MM.1S (cell line): ENCODE results near the gene ZNF860.

Experiments used
- DNase-seq: peaks from one replicate; pipeline ENCODE4 v3.0.0-alpha.2; 2015
- H2AFZ ChIP-seq: fragments of 300-600 bp; sonication (generic); 2 replicates; pipeline ENCODE4 v1.6.0; 2016; ENCODE audit warnings: antibody characterized with exemption, low read length
- H3F3A ChIP-seq: fragments of 300-600 bp; sonication (generic); 2 replicates; pipeline ENCODE4 v1.6.1; 2016; ENCODE audit warnings: mild to moderate bottlenecking, antibody characterized with exemption, low read length, moderate library complexity, mixed read lengths; ENCODE audit not compliant: insufficient read depth
- H3K27ac ChIP-seq: fragments of 300-600 bp; sonication (generic); 2 replicates; pipeline ENCODE4 v1.5.1; 2016; ENCODE audit warnings: mild to moderate bottlenecking, low read length
- H3K27me3 ChIP-seq: fragments of 300-600 bp; sonication (generic); replicated peaks from 2 replicates; pipeline ENCODE4 v1.6.0; 2016; ENCODE audit warnings: low read length; ENCODE audit not compliant: insufficient read depth
- H3K36me3 ChIP-seq: fragments of 300-600 bp; sonication (generic); replicated peaks from 2 replicates; pipeline ENCODE4 v1.6.1; 2016; ENCODE audit warnings: mild to moderate bottlenecking, low read length, mixed read lengths; ENCODE audit not compliant: insufficient read depth
- H3K4me1 ChIP-seq: fragments of 300-600 bp; sonication (generic); 2 replicates; pipeline ENCODE4 v1.6.1; 2016; ENCODE audit warnings: low read length, mixed read lengths
- H3K4me2 ChIP-seq: fragments of 300-600 bp; sonication (generic); 2 replicates; pipeline ENCODE4 v1.6.0; 2016; ENCODE audit warnings: low read depth, low read length
- H3K4me3 ChIP-seq: fragments of 300-600 bp; sonication (generic); 2 replicates; pipeline ENCODE4 v1.5.1; 2016; ENCODE audit warnings: low read length, mixed read lengths
- H3K79me2 ChIP-seq: fragments of 300-600 bp; sonication (generic); 2 replicates; pipeline ENCODE4 v1.6.1; 2016; ENCODE audit warnings: mixed run types, low read length, mixed read lengths
- H3K9ac ChIP-seq: fragments of 300-600 bp; sonication (generic); 2 replicates; pipeline ENCODE4 v1.6.1; 2016; ENCODE audit warnings: low read length, mixed read lengths
- H3K9me2 ChIP-seq: fragments of 300-600 bp; sonication (generic); replicated peaks from 2 replicates; pipeline ENCODE4 v1.6.1; 2016; ENCODE audit warnings: mild to moderate bottlenecking, low read length, mixed read lengths; ENCODE audit not compliant: insufficient read depth
- H3K9me3 ChIP-seq: fragments of 300-600 bp; sonication (generic); replicated peaks from 2 replicates; pipeline ENCODE4 v1.6.1; 2016; ENCODE audit warnings: mild to moderate bottlenecking, low read length, mixed read lengths; ENCODE audit not compliant: insufficient read depth
- H4K20me1 ChIP-seq: fragments of 300-600 bp; sonication (generic); 2 replicates; pipeline ENCODE4 v1.6.1; 2016; ENCODE audit warnings: mild to moderate bottlenecking, low read length, moderate library complexity, mixed read lengths; ENCODE audit not compliant: insufficient read depth
- CTCF ChIP-seq: fragments of 300-600 bp; sonication (generic); IDR thresholded peaks from 2 replicates; pipeline ENCODE4 v1.5.1; 2016; ENCODE audit warnings: antibody characterized with exemption, low read length, mixed read lengths
- EZH2 ChIP-seq: fragments of 300-600 bp; sonication (generic); optimal IDR thresholded peaks from 2 replicates; pipeline ENCODE3; 2017; ENCODE audit warnings: low read depth, mild to moderate bottlenecking, antibody characterized with exemption, low read length, mixed read lengths
- EZH2phosphoT487 ChIP-seq: fragments of 300-600 bp; sonication (generic); IDR thresholded peaks from 2 replicates; pipeline ENCODE4 v1.6.1; 2018; ENCODE audit warnings: antibody characterized with exemption, low read length

ZNF860 gene

GRCh38 chr3:31942446-31942845, 39.1 kb upstream of the ZNF860 start:
- peak overlapping the region; percentile 30; the same call in 1 of the 2 replicates for H3K9ac ChIP-seq
- no peaks in the 10 kb centered on the region for H3K79me2 ChIP-seq
- peak overlapping the region; percentile 13; the same call in 1 of the 2 replicates for H3K4me3 ChIP-seq
- DNase-seq, result peak; percentile 42
- peak overlapping the region; percentile 55 for H3K4me2 ChIP-seq
- H3K27ac ChIP-seq, result peak overlapping the region; percentile 31; the same call in 1 of the 2 replicates
- no peaks in the 10 kb centered on the region for H3K9me2 ChIP-seq
- no peak for TF ChIP-seq EZH2
- TF ChIP-seq EZH2phosphoT487, result no peak
- TF ChIP-seq CTCF, result no peak
- H3K27me3 ChIP-seq, result no peaks in the 10 kb centered on the region
- H3K9me3 ChIP-seq, result no peaks in the 10 kb centered on the region
- H3F3A ChIP-seq, result peaks cover 5% of the 10 kb centered on the region; the same call in 1 of the 2 replicates
- peaks cover 7% of the 10 kb centered on the region for H3K4me1 ChIP-seq
- no peaks in the 10 kb centered on the region for H3K36me3 ChIP-seq
- H4K20me1 ChIP-seq, result no peaks in the 10 kb centered on the region
- peak overlapping the region; percentile 60; the same call in 1 of the 2 replicates for H2AFZ ChIP-seq

- DNase-seq, result no peak
- Histone ChIP-seq H3K9ac (no peak overlapping the region), H3K27me3 (no peaks in the 10 kb centered on the region), H3K4me2 (0 out of 2 replicates have a peak overlapping the region, but pooled peaks have one; percentile 55), H3K27ac (no peak overlapping the region), H3K36me3 (no peaks in the 10 kb centered on the region), H3K9me2 (no peaks in the 10 kb centered on the region), H3K9me3 (no peaks in the 10 kb centered on the region), H3K4me1 (peaks cover 7% of the 10 kb centered on the region), H4K20me1 (no peaks in the 10 kb centered on the region), H3K4me3 (0 out of 2 replicates have a peak overlapping the region, but pooled peaks have one; percentile 2), H2AFZ (no peak overlapping the region), H3F3A (peaks cover 5% of the 10 kb centered on the region; the same call in 1 of the 2 replicates), H3K79me2 (no peaks in the 10 kb centered on the region)
- TF ChIP-seq EZH2phosphoT487, result no peak
- no peak for TF ChIP-seq CTCF
- TF ChIP-seq EZH2, result no peak
Measured at GRCh38 chr3:31943041-31943440, 38.5 kb upstream of the ZNF860 start.

- no peaks in the 10 kb centered on the region for H3K79me2 ChIP-seq
- TF ChIP-seq EZH2 (no peak), CTCF (no peak), EZH2phosphoT487 (no peak)
- H4K20me1 ChIP-seq, result no peaks in the 10 kb centered on the region
- H3K9me3 ChIP-seq, result no peaks in the 10 kb centered on the region
- H3K4me1 ChIP-seq, result peaks cover 7% of the 10 kb centered on the region
- no peak overlapping the region for H3K4me2 ChIP-seq
- H3K4me3 ChIP-seq, result no peak overlapping the region
- H3K27ac ChIP-seq, result no peak overlapping the region
- H3K9ac ChIP-seq, result no peak overlapping the region
- no peaks in the 10 kb centered on the region for H3K9me2 ChIP-seq
- H3K36me3 ChIP-seq, result no peaks in the 10 kb centered on the region
- peaks cover 5% of the 10 kb centered on the region; the same call in 1 of the 2 replicates for H3F3A ChIP-seq
- no peak for DNase-seq
- H2AFZ ChIP-seq, result no peak overlapping the region
- no peaks in the 10 kb centered on the region for H3K27me3 ChIP-seq
Measured at GRCh38 chr3:31945738-31946052, 35.9 kb upstream of the ZNF860 start.
